GM18511 (cell line): ENCODE results near the gene TRANK1.
"Not testable (repeated sequence)": the region's sequence is repeated elsewhere in the genome, so short reads cannot be mapped to it uniquely, and the experiment has no call there.

Experiments
- ATAC-seq: cut with Tn5 transposase; IDR thresholded peaks from one replicate; pipeline ENCODE4 v1.9.1; 2021; ENCODE audit warnings: mild to moderate bottlenecking, moderate library complexity; ENCODE audit not compliant: unreplicated experiment

Gene TRANK1

GRCh38 chr3:36957862-36958686 is 13.2 kb upstream of the TRANK1 start:
- ATAC-seq: no peak

DNA sequence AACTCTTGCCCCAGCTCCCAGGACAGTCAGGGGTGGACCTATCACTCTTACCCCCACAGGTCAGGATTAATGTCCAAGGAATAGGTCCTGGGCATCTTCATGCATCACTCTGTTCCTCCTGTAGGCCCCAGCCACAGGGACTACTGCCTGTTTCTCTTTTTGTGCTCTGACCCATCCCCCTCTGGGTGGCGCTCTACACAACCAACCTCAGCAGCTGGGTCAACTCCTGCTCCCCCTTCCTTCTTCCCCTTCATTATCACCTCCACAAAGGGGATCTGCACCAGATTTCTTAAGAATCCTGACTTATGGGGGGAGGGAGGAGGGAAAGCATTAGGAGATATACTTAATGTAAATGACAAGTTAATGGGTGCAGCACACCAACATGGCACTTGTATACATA is 12.2 kb upstream of the TRANK1 start:
- no peak for ATAC-seq

- ATAC-seq: no peak
Observed at GRCh38 chr3:36956155-36956554, 11.3 kb upstream of the TRANK1 start.

DNA sequence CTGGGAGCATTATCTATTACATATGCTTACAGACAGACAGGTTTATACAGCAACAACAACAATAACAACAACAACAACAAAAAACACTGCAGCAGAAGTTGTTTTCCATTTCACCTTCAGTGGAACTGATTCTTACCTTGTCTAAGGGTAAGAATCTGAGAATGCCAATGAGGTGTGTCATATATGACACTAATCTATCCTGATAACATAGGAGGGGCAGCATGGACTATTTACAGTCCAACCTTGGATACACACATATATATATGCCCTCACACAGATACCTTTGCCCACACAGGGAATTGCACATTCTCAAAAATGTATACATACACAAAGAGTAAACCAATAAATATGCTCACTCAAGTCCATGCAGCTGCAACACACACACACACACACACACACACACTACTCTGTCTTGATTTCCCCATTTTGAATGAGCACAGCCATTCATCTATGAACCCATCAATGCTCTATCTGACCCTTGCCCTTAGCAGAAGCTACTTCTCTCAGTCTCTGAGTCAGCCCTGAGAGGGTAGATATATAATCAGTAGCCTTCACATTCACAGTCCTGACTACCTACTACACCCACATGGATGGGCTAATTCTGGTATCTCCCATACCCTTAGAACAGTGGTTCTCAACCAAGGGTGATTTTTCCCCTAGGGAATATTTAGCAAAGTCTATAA is 9.7 kb upstream of the TRANK1 start:
- no peak for ATAC-seq

GRCh38 chr3:36947814-36948213 is 3.0 kb upstream of the TRANK1 start:
- ATAC-seq: not testable (repeated sequence)

GRCh38 chr3:36945333-36945980 is 603 bp upstream of the TRANK1 start:
- no peak for ATAC-seq

GRCh38 chr3:36944012-36944640 is 728 bp downstream of the TRANK1 start:
- peak; percentile 73 for ATAC-seq

GRCh38 chr3:36943601-36944000 is 1.3 kb downstream of the TRANK1 start:
- ATAC-seq: no peak

DNA sequence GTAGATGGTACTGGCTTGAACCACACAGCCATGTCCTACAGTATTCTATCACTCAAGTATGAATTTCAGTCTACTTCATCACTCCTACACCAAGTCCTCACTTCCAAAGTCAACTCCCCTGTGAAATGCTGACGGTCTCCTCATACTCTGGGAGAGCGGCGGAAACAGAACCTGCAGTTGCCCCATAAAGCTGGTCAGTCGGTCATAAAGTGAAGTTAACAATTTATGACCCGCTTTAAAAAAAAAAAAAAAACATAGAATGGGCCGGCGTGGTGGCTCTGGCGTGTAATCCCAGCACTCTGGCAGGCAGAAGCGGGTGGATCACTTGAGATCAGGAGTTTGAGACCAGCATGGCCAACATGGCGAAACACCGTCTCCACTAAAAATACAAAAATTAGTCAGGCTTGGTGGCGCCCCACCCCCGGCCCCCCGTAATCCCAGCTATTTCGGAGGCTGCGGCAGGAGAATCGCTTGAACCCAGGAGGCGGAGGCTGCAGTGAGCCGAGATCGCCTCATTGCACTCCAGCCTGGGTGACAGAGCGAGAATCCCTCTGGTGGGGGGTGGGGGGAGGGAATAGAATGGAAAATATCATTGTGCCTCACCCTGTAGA is 2.1 kb downstream of the TRANK1 start:
- ATAC-seq: no peak

- ATAC-seq: no peak
Observed at GRCh38 chr3:36941658-36942057, 3.2 kb downstream of the TRANK1 start.

DNA sequence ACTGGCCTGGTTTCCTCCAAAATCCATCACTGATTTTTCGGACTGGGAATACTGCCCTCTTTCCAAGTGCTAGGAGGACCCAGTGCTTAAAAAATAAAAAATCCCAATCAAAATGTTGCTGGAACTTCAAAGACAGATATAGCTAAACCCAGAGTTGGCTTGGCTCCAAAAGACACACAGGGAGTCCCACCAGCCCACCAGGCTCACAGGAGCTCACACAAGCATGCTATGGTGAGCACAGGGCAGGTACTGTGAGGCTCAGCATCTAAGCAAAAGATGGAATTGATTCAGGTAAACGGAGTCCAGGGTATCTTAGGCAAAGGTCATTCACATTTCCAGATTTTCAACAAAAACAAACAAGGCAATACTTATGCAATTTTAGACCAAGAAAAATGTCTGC is 3.7 kb downstream of the TRANK1 start:
- no peak for ATAC-seq

DNA sequence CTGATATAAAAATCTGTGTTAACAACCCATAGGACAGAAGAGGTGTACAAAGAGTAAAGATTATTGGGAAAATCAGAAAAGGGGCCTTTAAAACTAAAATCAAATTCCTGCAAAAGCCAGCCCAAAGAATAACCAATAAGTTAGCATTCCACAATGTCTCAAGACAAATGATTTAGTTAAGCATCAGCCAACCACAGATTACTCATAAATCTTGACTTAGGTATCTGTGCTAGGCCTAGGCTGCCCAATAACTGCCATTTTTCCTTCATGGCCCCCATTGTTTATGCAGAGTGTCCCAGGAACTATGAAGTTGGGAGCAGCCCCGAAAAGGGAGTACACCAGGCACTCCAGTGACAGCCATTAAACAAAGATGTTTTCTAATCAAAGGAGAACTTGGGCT is 7.4 kb downstream of the TRANK1 start:
- no peak for ATAC-seq

DNA sequence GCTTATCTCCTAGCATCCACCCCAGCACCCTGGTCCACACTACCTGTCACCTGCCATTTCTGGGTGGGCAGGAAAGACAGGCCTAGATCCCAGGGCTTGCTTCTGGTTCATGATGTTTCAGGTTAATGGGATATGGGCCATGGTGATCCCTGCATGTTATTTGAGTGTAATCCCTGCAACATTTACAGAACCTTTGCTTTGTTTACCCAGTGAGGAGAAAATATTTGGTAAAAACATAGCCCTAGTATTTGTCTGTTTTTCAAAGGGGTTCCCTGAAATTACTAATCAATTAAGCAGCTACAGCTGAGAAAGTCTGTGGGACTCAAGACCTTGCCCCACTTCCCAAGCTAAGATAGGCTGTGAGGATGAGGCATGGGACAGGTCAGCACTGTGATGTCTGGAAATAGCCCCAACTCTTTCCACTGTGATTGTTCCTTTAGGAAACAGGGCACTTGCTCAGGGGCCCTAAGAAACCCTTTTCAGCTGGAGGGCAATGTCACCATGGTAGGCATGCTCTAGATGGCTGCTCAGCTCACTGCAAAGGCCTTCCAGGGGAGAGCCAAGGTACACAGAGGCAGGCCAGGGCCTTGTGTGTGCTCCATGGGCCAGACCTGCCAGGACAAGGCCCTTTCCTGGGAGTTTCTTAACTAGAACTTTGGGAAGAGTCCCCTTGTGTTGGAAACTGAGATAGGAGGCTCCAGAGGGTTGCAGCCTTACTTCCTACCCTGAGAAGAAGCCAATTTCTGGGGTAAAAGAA is 11.1 kb downstream of the TRANK1 start:
- no peak for ATAC-seq

- not testable (repeated sequence) for ATAC-seq
Observed at GRCh38 chr3:36931424-36931823, 13.4 kb downstream of the TRANK1 start.

- ATAC-seq: no peak
Observed at GRCh38 chr3:36928220-36928619, 16.6 kb downstream of the TRANK1 start.

GRCh38 chr3:36926292-36926897 is 18.5 kb downstream of the TRANK1 start:
- ATAC-seq: no peak

- no peak for ATAC-seq
Observed at GRCh38 chr3:36924744-36925521, 19.9 kb downstream of the TRANK1 start.

- ATAC-seq: no peak
Observed at GRCh38 chr3:36923981-36924743, 20.7 kb downstream of the TRANK1 start.
